K562 (cell line): ENCODE measurements around the gene UGT2B17. TPM values are rescaled to one million over a fixed set of nuclear protein-coding genes. Genes with fewer than 3 reads are reported as not detected.

Experiments
- ATAC-seq: fragments of 200-7000 bp; cut with Tn5 transposase; 3 replicates; pipeline ENCODE4 v1.9.1; 2020; ENCODE audit warnings: moderate library complexity
- BruUV-seq: library from RNA; stranded (reverse); fragments of 400-500 nt; replicated peaks from 2 replicates; lab custom pipeline; 2021; lab: Mats Ljungman, UMichigan
- CTCF ChIA-PET: fragments of 300-600 bp; formaldehyde crosslinking; extraction: SDS; loops from one replicate; lab custom pipeline; 2021; ENCODE audit warnings: low intra/inter-chr PET ratio; lab: Yijun Ruan, JAX
- POLR2A ChIA-PET: fragments of 300-600, 350-650 bp; sonication (Branson Sonifier 250); formaldehyde crosslinking; extraction: SDS; loops from one replicate; lab custom pipeline; 2021; ENCODE audit warnings: antibody characterized with exemption, inconsistent platforms; lab: Yijun Ruan, JAX
- DNase-seq, 4 experiments: peaks; one replicate each; pipeline versions ENCODE4 v3.0.0 to v3.0.0-alpha.2; 2011 to 2018; ENCODE audit warnings: low spot score in 3 of 4, mixed read lengths in 3 of 4; ENCODE audit errors: extremely low read depth in 1 of 4
- FAIRE-seq: peaks from 2 replicates; lab custom pipeline; 2011; peaks lifted over from hg19 to GRCh38; lab: Jason Lieb, UNC
- H2AFZ ChIP-seq: 2 replicates; pipeline ENCODE4 v1.6.0; 2011; ENCODE audit warnings: low read depth, low read length, control low read depth, inconsistent platforms
- H3K27ac ChIP-seq: fragments of 200-600 bp; 3 replicates; pipeline ENCODE4 v1.8.0; 2011; ENCODE audit warnings: low read depth, mild to moderate bottlenecking, control low read depth, inconsistent platforms, low read length, moderate library complexity, mixed read lengths; ENCODE audit errors: extremely low read depth
- H3K27me3 ChIP-seq, 2 experiments: fragments of 300-600 bp in 1 of 2; 2 replicates in 1 of 2; 3 replicates in 1 of 2; pipeline versions ENCODE4 v1.6.0 to v1.8.0; 2011; ENCODE audit warnings: inconsistent platforms in 2 of 2, low read length in 2 of 2, mild to moderate bottlenecking in 1 of 2, mixed read lengths in 1 of 2, moderate library complexity in 1 of 2; ENCODE audit not compliant: control insufficient read depth in 2 of 2, insufficient read depth in 2 of 2
- H3K36me3 ChIP-seq: fragments of 300-600 bp; 3 replicates; pipeline ENCODE4 v1.8.0; 2011; ENCODE audit warnings: mild to moderate bottlenecking, low read length, inconsistent platforms; ENCODE audit not compliant: control insufficient read depth, insufficient read depth
- H3K4me1 ChIP-seq, 2 experiments: fragments of 200-600 bp in 1 of 2; replicated peaks in 1 of 2; 2 replicates in 1 of 2; 3 replicates in 1 of 2; pipeline versions ENCODE4 v1.5.1 to v1.8.0; 2011; ENCODE audit warnings: inconsistent platforms in 2 of 2, low read length in 2 of 2, mild to moderate bottlenecking in 1 of 2, mixed read lengths in 1 of 2, moderate library complexity in 1 of 2; ENCODE audit not compliant: control insufficient read depth in 2 of 2, insufficient read depth in 2 of 2
- H3K4me2 ChIP-seq: 2 replicates; pipeline ENCODE4 v1.6.1; 2011; ENCODE audit warnings: low read length, control low read depth, inconsistent platforms, mixed read lengths; ENCODE audit not compliant: insufficient read depth
- H3K4me3 ChIP-seq: fragments of 200-600 bp; sonication (generic), shearing (Covaris generic); 2 replicates; pipeline ENCODE4 v1.5.1; 2016; ENCODE audit warnings: control low read depth, inconsistent platforms
- H3K79me2 ChIP-seq: fragments of 200-600 bp; 3 replicates; pipeline ENCODE4 v1.8.0; 2011; ENCODE audit warnings: low read length, inconsistent platforms; ENCODE audit not compliant: control insufficient read depth, insufficient read depth
- H3K9ac ChIP-seq, 2 experiments: 2 replicates each; pipeline versions ENCODE4 v1.6.0 to v1.6.1; 2011; ENCODE audit warnings: low read depth in 2 of 2, low read length in 2 of 2, control low read depth in 1 of 2, inconsistent platforms in 1 of 2, mild to moderate bottlenecking in 1 of 2, mixed read lengths in 1 of 2; ENCODE audit not compliant: insufficient read depth in 1 of 2
- H3K9me1 ChIP-seq: one replicate; pipeline ENCODE4 v1.6.0; 2011; ENCODE audit warnings: inconsistent platforms, mild to moderate bottlenecking, low read length, moderate library complexity; ENCODE audit not compliant: control insufficient read depth, insufficient read depth
- H3K9me3 ChIP-seq: replicated peaks from 2 replicates; pipeline ENCODE4 v1.5.1; 2011; ENCODE audit warnings: low read depth, low read length, inconsistent platforms; ENCODE audit not compliant: control insufficient read depth, insufficient read depth
- H4K20me1 ChIP-seq: replicated peaks from 2 replicates; pipeline ENCODE4 v1.6.1; 2011; ENCODE audit warnings: low read length, inconsistent platforms, mixed read lengths; ENCODE audit not compliant: control insufficient read depth, insufficient read depth
- ATF3 ChIP-seq, 2 experiments: fragments of 450-650 bp in 1 of 2; sonication (generic) in 1 of 2; formaldehyde crosslinking in 1 of 2; IDR thresholded peaks in 1 of 2; conservative IDR thresholded peaks in 1 of 2; 2 replicates each; pipeline versions ENCODE4 v1.6.1 to v1.8.1; 2016 to 2023; ENCODE audit warnings: mild to moderate bottlenecking in 2 of 2, moderate library complexity in 2 of 2, inconsistent platforms in 1 of 2, missing genetic modification reagents in 1 of 2
- EZH2 ChIP-seq: IDR thresholded peaks from 2 replicates; pipeline ENCODE4 v1.6.1; 2012; ENCODE audit warnings: low read depth, mild to moderate bottlenecking, inconsistent platforms, low read length, borderline replicate concordance
- FOXP4 ChIP-seq: sonication (generic); formaldehyde crosslinking; IDR thresholded peaks from 2 replicates; pipeline ENCODE4 v1.8.0; 2022; ENCODE audit warnings: mild to moderate bottlenecking, missing genetic modification reagents, borderline replicate concordance
- HNRNPH1 ChIP-seq: fragments of 200-400 bp; formaldehyde crosslinking; optimal IDR thresholded peaks from 2 replicates; pipeline ENCODE3; 2017; ENCODE audit warnings: low read depth, mild to moderate bottlenecking, low read length, moderate library complexity
- KLF16 ChIP-seq: IDR thresholded peaks from 2 replicates; pipeline ENCODE4 v1.6.1; 2016; ENCODE audit warnings: antibody characterized with exemption
- MYBL2 ChIP-seq, 2 experiments: fragments of 450-650 bp in 1 of 2; sonication (generic) in 1 of 2; formaldehyde crosslinking in 1 of 2; IDR thresholded peaks; 2 replicates each; pipeline versions ENCODE4 v1.6.1 to v1.8.1; 2017 to 2022; ENCODE audit warnings: borderline replicate concordance in 1 of 2, inconsistent platforms in 1 of 2, low read depth in 1 of 2, mild to moderate bottlenecking in 1 of 2, missing genetic modification reagents in 1 of 2, moderate library complexity in 1 of 2
- NR2C2 ChIP-seq, 2 experiments: fragments of 200-800 bp in 1 of 2; sonication (Bioruptor generic) in 1 of 2; sonication (generic) in 1 of 2; formaldehyde crosslinking in 1 of 2; IDR thresholded peaks; 2 replicates each; pipeline versions ENCODE4 v1.6.1 to v1.8.0; 2016 to 2022; ENCODE audit warnings: mild to moderate bottlenecking in 1 of 2, missing compliant biosample characterization in 1 of 2, missing genetic modification characterization in 1 of 2, missing genetic modification reagents in 1 of 2
- PML ChIP-seq: IDR thresholded peaks from 2 replicates; pipeline ENCODE4 v1.6.1; 2012; ENCODE audit warnings: low read length, inconsistent platforms
- SRF ChIP-seq, 2 experiments: fragments of 250-450, 450-650 bp in 1 of 2; sonication (Bioruptor Pico) in 1 of 2; sonication (generic) in 1 of 2; formaldehyde crosslinking; IDR thresholded peaks; 2 replicates each; pipeline versions ENCODE4 v1.5.0 to v1.5.1; 2020 to 2022; ENCODE audit warnings: mild to moderate bottlenecking in 1 of 2, missing genetic modification reagents in 1 of 2
- YY1 ChIP-seq, 3 experiments: IDR thresholded peaks; 2 replicates each; pipeline ENCODE4 v1.6.1; 2011; ENCODE audit warnings: low read length in 2 of 3, mild to moderate bottlenecking in 2 of 3, moderate library complexity in 2 of 3, borderline replicate concordance in 1 of 3, control low read depth in 1 of 3, low read depth in 1 of 3; ENCODE audit not compliant: insufficient read depth in 3 of 3, insufficient replicate concordance in 2 of 3, control insufficient read depth in 1 of 3, insufficient read length in 1 of 3; ENCODE audit errors: extremely low read depth in 1 of 3
- ZNF140 ChIP-seq: fragments of 250-450 bp; sonication (Bioruptor Pico); IDR thresholded peaks from 2 replicates; pipeline ENCODE4 v1.8.0; 2021; ENCODE audit warnings: moderate library complexity, mild to moderate bottlenecking, inconsistent platforms
- ZNF316 ChIP-seq: fragments of 450-650 bp; IDR thresholded peaks from 2 replicates; pipeline ENCODE4 v1.6.1; 2016
- ZNF644 ChIP-seq: fragments of 200-800 bp; sonication (Bioruptor generic); IDR thresholded peaks from 2 replicates; pipeline ENCODE4 v1.6.1; 2016; ENCODE audit warnings: low read depth, missing genetic modification characterization, missing compliant biosample characterization
- ZNF695 ChIP-seq: fragments of 450-650 bp; formaldehyde crosslinking; IDR thresholded peaks from 2 replicates; pipeline ENCODE4 v1.4.0; 2020; ENCODE audit warnings: mild to moderate bottlenecking, moderate library complexity
- ZNF830 ChIP-seq: fragments of 250-450 bp; sonication (Bioruptor Pico); IDR thresholded peaks from 2 replicates; pipeline ENCODE4 v1.5.0; 2021; ENCODE audit warnings: mild to moderate bottlenecking
- in situ Hi-C: fragments of 300-500 bp; cut with MboI; formaldehyde crosslinking; loops from 4 replicates; pipeline ENCODE4 v1.15.0; 2018; ENCODE audit warnings: inconsistent platforms, mixed read lengths
- intact Hi-C: fragments of 100-400 bp; cut with micrococcal nuclease; formaldehyde crosslinking; loops from 2 replicates; pipeline ENCODE4 v1.14.2; 2022
- polyA plus RNA-seq, 8 experiments: library from polyadenylated mRNA; depleted of rRNA in 4 of 8; stranded (reverse) in 5 of 8; unstranded in 3 of 8; fragments of >200 nt; fragmentation: Nextera tagmentation in 2 of 8; fragmentation: Illumina TruSeq in 1 of 8; extraction: Ambion mirVana in 2 of 8; extraction: Trizol in 1 of 8; gene quantifications; 2 replicates each; pipeline versions ENCODE4 v1.2.1 to v1.2.3, GENCODE V29; 2011 to 2014; ENCODE audit warnings: inconsistent platforms in 1 of 8, missing spikeins in 1 of 8
- total RNA-seq, 7 experiments: library from RNA; depleted of rRNA in 6 of 7; stranded (reverse); fragments of >200 nt in 6 of 7; fragmentation: Illumina TruSeq in 2 of 7; extraction: Trizol in 2 of 7; gene quantifications; 2 replicates each; pipeline versions ENCODE4 v1.2.1 to v1.2.3, GENCODE V29; 2011 to 2021; ENCODE audit warnings: low replicate concordance in 1 of 7

Gene UGT2B17
- total and polyA plus RNA-seq, 9 of the 15 experiments (the other 6 are each of a cell fraction or from before 2014, with no cell fraction given) = 0.11 TPM; not detected in 8

- TF ChIP-seq FOXP4 = no peak
- no peak for TF ChIP-seq ZNF695
- no peak for TF ChIP-seq ZNF830
- TF ChIP-seq, all 486 proteins: peak for 0
Measured at GRCh38 chr4:68597482-68597881, 21.4 kb upstream of the UGT2B17 start (continued).

DNA sequence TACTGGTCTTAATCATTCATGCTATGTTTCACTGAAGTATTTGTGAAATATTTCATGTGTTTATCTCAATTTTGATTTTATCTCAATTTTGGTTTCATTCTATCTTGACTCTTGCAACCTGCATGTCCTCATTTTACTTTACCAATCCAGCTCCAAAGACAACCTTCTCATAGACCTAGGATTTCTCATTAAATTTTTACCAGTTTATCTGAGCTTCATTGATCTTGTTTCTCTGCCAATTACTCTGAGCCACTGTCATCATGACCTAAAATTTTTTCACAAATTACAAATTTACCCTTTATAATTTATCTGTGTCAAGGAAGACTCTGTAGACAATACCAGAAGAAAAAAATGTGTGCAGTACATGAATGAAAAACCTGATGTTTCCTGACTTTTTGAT, 18.6 kb upstream of the UGT2B17 start:
- intact Hi-C loops = no loop called here
- H3K36me3 ChIP-seq = no peaks in the 10 kb centered on the region
- H3K9me1 ChIP-seq = no peaks in the 10 kb centered on the region
- CTCF ChIA-PET = no interaction called here
- H3K9ac ChIP-seq = no peak overlapping the region
- H3K9me3 ChIP-seq = no peaks in the 10 kb centered on the region
- DNase-seq (no peak), ATAC-seq (no peak), FAIRE-seq (no peak)
- H3K27me3 ChIP-seq = no peaks in the 10 kb centered on the region
- H3K4me2 ChIP-seq = no peak overlapping the region
- H3K79me2 ChIP-seq = no peaks in the 10 kb centered on the region
- BruUV-seq = no TSS peak
- in situ Hi-C loops = no loop called here
- POLR2A ChIA-PET = no interaction called here
- no peaks in the 10 kb centered on the region for H3K4me1 ChIP-seq
- H4K20me1 ChIP-seq = no peaks in the 10 kb centered on the region
- no peak overlapping the region for H3K4me3 ChIP-seq
- H3K27ac ChIP-seq = no peak overlapping the region
- H2AFZ ChIP-seq = no peak overlapping the region
- no peak for TF ChIP-seq FOXP4
- no peak for TF ChIP-seq NR2C2 (CRISPR knock-in tag; IDR thresholded peaks at IDR 0.05)
- TF ChIP-seq NR2C2 (tag; IDR thresholded peaks at IDR 0.05) = no peak
- TF ChIP-seq ZNF644 (tag) = no peak
- TF ChIP-seq MYBL2 (IDR thresholded peaks at IDR 0.05; ENCODE audit: low read depth) = no peak
- no peak for TF ChIP-seq MYBL2 (CRISPR knock-in tag; IDR thresholded peaks at IDR 0.05; ENCODE audit: borderline replicate concordance)
- TF ChIP-seq KLF16 = no peak
- TF ChIP-seq ZNF140 = no peak
- TF ChIP-seq EZH2 = no peak
- TF ChIP-seq PML = no peak
- TF ChIP-seq HNRNPH1 = no peak
- no peak for TF ChIP-seq ZNF316
- no peak for TF ChIP-seq SRF (CRISPR knock-in tag; IDR thresholded peaks at IDR 0.05)
- TF ChIP-seq YY1 (IDR thresholded peaks at IDR 0.05; ENCODE audit: borderline replicate concordance in 1 of 3, control insufficient read depth in 1 of 3, extremely low read depth in 1 of 3, insufficient read depth in 3 of 3, insufficient read length in 1 of 3, insufficient replicate concordance in 2 of 3, low read depth in 1 of 3, low read length in 2 of 3) = no peak
- TF ChIP-seq ATF3 (IDR thresholded peaks at IDR 0.05) = no peak
- no peak for TF ChIP-seq ATF3 (CRISPR knock-in tag; conservative IDR thresholded peaks at IDR 0.05)
